GM23248 (cell line): ENCODE results near the gene TNFRSF12A.

ENCODE experiments used
- EZH2 ChIP-seq: fragments of 200-600 bp; sonication (generic); IDR thresholded peaks from 2 replicates; pipeline ENCODE4 v1.6.1; 2018; ENCODE audit warnings: antibody characterized with exemption, mild to moderate bottlenecking; ENCODE audit not compliant: insufficient read depth, poor library complexity, severe bottlenecking
- EZH2phosphoT487 ChIP-seq: fragments of 200-600 bp; sonication (generic); IDR thresholded peaks from 2 replicates; pipeline ENCODE4 v1.6.1; 2018; ENCODE audit warnings: antibody characterized with exemption, moderate library complexity, mild to moderate bottlenecking, low read depth; ENCODE audit not compliant: insufficient read depth

DNA sequence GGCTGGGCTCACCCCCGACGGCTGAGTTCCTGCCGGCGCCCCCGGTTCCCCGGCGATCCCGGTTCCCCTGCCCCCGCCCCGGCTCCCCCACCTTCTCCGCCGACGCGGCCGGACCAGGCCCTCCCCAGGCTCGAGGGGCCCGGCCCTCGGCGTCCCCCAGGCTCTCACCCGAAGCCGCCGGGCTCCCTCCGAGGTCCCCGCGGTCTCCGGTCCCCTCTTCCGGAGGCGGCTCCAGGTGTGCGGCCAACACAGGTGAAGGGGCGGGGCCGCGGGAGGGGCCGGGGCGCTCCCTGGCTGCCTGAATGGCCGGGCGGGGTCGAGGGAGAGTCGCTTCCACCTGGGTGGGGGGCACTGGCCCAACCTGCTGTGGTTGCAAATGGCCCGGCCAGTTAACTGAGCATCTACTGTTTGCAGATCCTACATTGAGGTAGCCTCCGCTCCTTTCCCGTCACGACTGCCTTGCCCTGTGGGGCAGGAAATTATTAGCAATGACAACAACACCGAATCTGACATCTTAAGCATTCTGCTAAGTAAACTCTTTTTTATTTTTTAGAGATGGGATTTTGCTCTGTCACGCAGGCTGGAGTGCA is 16.7 kb downstream of the TNFRSF12A start, which contains the start of gene BICDL2:
- TF ChIP-seq EZH2phosphoT487: 0 out of 2 replicates have a peak, but pooled peaks have one; percentile 30
- TF ChIP-seq EZH2: no peak
